HG03571 (cell line): ENCODE measurements around the gene CS.
"Not testable (repeated sequence)": the region's sequence is repeated elsewhere in the genome, so short reads cannot be mapped to it uniquely, and the experiment has no call there.

Source experiments
- ATAC-seq: cut with Tn5 transposase; IDR thresholded peaks from one replicate; pipeline ENCODE4 v1.9.1; 2021; ENCODE audit not compliant: unreplicated experiment

CS gene

GRCh38 chr12:56321610-56322009 is 21.5 kb upstream of the CS start:
- ATAC-seq: not testable (repeated sequence)

- no peak for ATAC-seq
These were observed 20.9 kb upstream of the CS start for GRCh38 chr12:56321027-56321426.

DNA sequence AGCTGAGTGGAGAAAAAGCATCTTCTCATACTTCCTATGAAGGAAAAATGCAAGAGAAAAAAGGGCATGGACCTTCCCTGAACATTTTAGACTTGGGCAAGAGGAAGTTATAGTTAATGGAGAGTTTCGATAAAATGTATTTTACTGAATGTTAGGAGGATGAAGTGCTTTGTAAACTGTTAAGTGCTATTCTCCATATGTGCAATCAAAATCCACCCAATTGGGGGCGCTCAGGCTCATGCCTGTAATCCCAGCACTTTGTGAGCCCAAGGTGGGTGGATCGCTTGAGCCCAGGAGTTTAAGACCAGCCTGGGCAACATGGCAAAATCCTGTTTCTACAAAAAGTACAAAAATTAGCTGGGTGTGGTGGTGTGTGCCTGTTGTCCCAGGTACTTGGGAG is 17.5 kb upstream of the CS start:
- no peak for ATAC-seq

- ATAC-seq: peak; percentile 80
These were observed 15.7 kb upstream of the CS start, which contains the start of gene CNPY2 for GRCh38 chr12:56315622-56316473. Gene CNPY2, minus strand, starts transcription at chr12:56315988. Its CDS starts 771 bp downstream, at chr12:56315217.

GRCh38 chr12:56315249-56315621 is 15.1 kb upstream of the CS start:
- ATAC-seq: no peak

- ATAC-seq: no peak
These were observed 10.9 kb upstream of the CS start for GRCh38 chr12:56311003-56311402.

GRCh38 chr12:56308714-56309113 is 8.6 kb upstream of the CS start:
- no peak for ATAC-seq

- ATAC-seq: no peak
These were observed 7.3 kb upstream of the CS start for GRCh38 chr12:56307221-56307965.

DNA sequence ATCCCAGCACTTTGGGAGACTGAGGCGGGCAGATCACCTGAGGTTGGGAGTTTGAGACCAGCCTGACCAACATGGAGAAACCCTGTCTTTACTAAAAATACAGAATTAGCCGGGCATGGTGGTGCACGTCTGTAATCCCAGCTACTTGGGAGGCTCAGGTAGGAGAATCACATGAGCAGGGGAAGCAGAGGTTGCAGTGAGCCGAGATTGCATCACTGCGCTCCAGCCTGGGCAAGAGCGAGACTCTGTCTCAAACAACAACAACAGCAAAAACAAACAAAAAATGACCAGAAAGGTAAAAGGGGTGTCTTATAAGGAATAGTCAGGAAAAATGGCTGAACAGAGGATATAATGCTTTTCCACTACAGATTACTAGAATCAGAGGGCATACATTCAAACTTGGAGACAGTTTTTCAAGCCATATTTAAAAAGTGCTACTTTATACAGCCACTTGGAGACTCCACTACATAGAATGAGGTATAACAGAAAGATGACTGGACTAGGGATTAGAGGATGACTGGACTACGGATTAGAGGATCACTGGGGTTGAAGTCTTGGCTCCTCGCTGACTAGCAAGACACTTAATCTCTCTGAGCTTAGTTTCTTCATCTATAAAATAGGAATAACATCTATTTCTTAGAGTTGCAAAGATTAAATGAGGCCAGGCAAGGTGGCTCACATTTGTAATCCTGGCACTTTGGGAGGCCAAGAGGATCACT is 4.9 kb upstream of the CS start:
- ATAC-seq: no peak

DNA sequence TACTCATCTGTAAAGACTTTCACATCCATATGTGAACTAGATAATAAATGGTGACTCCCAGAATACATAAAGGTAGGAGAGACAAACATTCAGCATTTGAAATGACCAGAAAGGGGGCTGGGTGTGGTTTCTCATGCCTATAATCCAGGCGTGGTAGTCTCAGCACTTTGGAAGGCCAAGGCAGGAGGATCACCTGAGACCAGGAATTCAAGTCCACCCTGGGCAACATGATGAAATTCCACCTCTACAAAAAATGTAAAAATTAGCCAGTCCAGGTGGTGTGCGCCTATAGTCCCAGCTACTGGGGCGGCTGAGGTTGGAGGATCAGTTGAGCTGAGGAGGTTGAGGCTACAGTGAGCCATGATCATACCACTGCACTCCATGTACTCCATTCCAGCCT is 4.1 kb upstream of the CS start:
- no peak for ATAC-seq

DNA sequence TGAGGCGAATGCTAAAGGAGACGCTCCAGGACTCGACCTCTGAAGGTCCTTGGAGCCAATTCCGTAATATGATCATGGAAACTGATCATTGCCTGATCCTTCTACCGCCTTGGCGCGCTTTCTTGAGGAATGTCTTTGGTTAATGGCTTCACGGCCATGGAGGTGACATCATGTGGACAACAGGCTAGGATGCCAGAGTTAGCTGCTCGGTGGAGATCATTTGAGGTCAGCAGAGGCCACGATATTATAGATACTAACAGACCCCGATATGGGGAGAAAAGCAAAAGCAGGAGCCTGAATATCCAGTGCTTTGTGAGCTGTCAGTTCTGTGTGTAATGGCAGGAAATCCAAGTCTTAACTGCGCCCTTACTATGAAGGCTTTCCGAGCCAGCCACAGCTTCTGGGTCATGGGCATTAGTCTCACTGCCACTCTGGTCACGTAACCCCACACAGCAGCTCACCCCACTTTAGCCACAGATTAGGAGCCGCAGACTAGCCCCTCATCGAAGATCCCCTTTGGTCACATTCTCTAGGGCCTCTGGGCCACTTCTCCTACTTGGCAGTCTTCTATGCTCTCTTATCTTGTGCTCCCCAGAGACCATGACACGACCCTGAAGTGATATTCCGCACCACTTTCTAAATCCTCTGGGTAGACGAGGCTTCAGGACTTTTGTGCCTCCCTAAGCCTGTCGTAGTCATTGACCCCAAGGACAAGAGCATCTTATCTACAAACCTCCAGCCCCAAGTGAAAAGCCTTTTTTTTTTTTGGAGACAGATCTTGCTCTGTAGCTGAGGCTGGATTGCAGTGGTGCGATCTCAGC is 724 bp upstream of the CS start:
- no peak for ATAC-seq

DNA sequence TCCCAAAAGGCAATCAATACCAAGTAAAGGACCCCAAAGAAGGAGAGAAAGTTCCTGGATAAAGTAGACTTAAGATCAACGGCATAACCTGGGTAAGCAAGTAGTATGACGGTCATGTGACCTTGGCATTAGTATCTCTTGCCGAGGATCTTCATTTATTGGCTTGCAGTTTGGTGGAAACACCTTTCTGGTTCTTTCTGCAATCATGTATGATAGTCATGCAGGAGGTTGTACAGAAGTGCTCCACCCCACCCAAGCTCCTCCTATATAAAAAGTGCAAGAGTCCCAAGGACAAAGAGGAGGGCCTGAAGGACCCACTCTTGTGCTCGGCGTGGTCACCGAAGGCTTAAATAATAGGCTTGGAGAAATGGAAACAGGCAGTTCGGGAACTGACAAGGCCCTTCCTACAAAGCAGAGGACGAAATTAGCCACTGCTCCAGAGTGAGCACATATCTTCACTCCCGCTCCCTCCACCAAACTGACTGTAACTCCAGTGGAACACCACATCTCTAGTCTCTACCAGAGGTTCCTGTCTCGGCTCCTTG is 750 bp downstream of the CS start:
- ATAC-seq: peak; percentile 6

GRCh38 chr12:56298828-56299227 is 1.3 kb downstream of the CS start:
- ATAC-seq: no peak

DNA sequence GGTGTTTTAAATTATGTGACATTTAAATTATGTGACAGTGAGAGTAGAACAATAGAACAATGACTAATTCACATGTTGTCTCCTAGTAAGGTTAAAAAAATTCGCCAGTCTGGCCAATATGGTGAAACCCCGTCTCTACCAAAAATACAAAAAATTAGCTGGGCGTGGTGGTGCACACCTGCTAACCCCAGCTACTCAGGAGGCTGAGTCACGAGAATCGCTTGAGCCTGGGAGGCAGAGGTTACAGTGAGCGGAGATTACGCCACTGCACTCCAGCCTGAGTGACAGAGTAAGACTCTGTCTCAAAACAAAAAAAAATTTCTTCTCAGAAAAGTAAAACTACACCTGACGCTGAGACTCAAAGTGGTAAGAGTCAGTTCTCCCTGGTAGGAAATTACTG is 2.7 kb downstream of the CS start:
- ATAC-seq: no peak

GRCh38 chr12:56296295-56296694 is 3.8 kb downstream of the CS start:
- ATAC-seq: no peak

GRCh38 chr12:56293795-56294194 is 6.3 kb downstream of the CS start:
- ATAC-seq: no peak

GRCh38 chr12:56288705-56289387 is 11.3 kb downstream of the CS start:
- no peak for ATAC-seq

GRCh38 chr12:56286044-56286830 is 13.9 kb downstream of the CS start:
- ATAC-seq: no peak

DNA sequence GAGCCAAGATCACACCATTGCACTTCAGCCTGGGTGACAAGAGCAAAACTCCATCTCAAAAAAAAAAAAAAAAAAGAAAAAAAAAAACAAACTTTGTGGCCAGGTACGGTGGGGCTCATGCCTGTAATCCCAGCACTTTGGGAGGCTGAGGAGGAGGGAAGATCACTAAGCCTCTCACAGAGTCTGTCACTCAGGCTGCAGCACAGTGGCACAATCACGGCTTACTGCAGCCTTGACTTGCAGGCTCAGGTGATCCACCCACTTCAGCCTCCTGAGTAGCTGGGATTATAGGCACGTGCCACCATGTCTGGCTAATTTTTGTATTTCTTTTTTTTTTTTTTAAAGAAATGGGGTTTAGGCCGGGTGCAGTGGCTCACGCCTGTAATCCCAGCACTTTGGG is 15.9 kb downstream of the CS start:
- not testable (repeated sequence) for ATAC-seq
